ENCODE data around the gene TENM4.

GRCh38 chr11:78715639-78716311 is 725.1 kb downstream of the TENM4 start:
- peak; percentile 93 for TF ChIP-seq CTCF (IDR thresholded peaks at IDR 0.05)
- TF ChIP-seq EZH2phosphoT487 (IDR thresholded peaks at IDR 0.05), result no peak

Data from neural progenitor cell (in vitro differentiated cells).